WTC11 (cell line): ENCODE results near the gene TNPO3.

Source experiments
- ATF2 ChIP-seq: sonication (generic); formaldehyde crosslinking; IDR thresholded peaks from 2 replicates; pipeline ENCODE4 v1.8.1; 2022; ENCODE audit warnings: low read depth, missing genetic modification reagents, borderline replicate concordance
- ATF3 ChIP-seq: sonication (generic); formaldehyde crosslinking; conservative IDR thresholded peaks from 2 replicates; pipeline ENCODE4 v1.8.1; 2022; ENCODE audit warnings: mild to moderate bottlenecking, missing genetic modification reagents
- JUN ChIP-seq: sonication (generic); formaldehyde crosslinking; IDR thresholded peaks from 2 replicates; pipeline ENCODE4 v1.8.0; 2023; ENCODE audit warnings: mild to moderate bottlenecking, missing genetic modification reagents
- TF ChIP-seq, protein P1 (sequence below): fragments of 200-600 bp; IDR thresholded peaks from 2 replicates; pipeline ENCODE4 v1.8.0; 2022; ENCODE audit warnings: antibody characterized with exemption
- TF ChIP-seq, protein P2 (sequence below): sonication (generic); formaldehyde crosslinking; IDR thresholded peaks from 2 replicates; pipeline ENCODE4 v1.8.1; 2023; ENCODE audit warnings: mild to moderate bottlenecking, missing genetic modification reagents, moderate library complexity
- TF ChIP-seq, protein P3 (sequence below): sonication (generic); formaldehyde crosslinking; IDR thresholded peaks from 2 replicates; pipeline ENCODE4 v1.8.0; 2022; ENCODE audit warnings: mild to moderate bottlenecking, missing genetic modification reagents

GRCh38 chr7:129041142-129042085, 13.5 kb downstream of the TNPO3 start:
- TF ChIP-seq, protein P1, sequence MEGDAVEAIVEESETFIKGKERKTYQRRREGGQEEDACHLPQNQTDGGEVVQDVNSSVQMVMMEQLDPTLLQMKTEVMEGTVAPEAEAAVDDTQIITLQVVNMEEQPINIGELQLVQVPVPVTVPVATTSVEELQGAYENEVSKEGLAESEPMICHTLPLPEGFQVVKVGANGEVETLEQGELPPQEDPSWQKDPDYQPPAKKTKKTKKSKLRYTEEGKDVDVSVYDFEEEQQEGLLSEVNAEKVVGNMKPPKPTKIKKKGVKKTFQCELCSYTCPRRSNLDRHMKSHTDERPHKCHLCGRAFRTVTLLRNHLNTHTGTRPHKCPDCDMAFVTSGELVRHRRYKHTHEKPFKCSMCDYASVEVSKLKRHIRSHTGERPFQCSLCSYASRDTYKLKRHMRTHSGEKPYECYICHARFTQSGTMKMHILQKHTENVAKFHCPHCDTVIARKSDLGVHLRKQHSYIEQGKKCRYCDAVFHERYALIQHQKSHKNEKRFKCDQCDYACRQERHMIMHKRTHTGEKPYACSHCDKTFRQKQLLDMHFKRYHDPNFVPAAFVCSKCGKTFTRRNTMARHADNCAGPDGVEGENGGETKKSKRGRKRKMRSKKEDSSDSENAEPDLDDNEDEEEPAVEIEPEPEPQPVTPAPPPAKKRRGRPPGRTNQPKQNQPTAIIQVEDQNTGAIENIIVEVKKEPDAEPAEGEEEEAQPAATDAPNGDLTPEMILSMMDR = no peak
- TF ChIP-seq JUN (CRISPR knock-in tag) (no peak), ATF3 (no peak), ATF2 (CRISPR knock-in tag) (no peak)
- TF ChIP-seq, protein P2, sequence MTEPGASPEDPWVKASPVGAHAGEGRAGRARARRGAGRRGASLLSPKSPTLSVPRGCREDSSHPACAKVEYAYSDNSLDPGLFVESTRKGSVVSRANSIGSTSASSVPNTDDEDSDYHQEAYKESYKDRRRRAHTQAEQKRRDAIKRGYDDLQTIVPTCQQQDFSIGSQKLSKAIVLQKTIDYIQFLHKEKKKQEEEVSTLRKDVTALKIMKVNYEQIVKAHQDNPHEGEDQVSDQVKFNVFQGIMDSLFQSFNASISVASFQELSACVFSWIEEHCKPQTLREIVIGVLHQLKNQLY (CRISPR knock-in tag) = no peak
- TF ChIP-seq, protein P3, sequence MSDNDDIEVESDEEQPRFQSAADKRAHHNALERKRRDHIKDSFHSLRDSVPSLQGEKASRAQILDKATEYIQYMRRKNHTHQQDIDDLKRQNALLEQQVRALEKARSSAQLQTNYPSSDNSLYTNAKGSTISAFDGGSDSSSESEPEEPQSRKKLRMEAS = no peak
